GM18951 (cell line): Measurements from ENCODE around the gene AP1G2.

ENCODE experiments used
- POLR2A ChIP-seq: IDR thresholded peaks from 4 replicates; pipeline ENCODE4 v1.6.1; 2011; ENCODE audit warnings: mild to moderate bottlenecking; ENCODE audit not compliant: insufficient read length, insufficient read depth; ENCODE audit errors: extremely low read depth
- in situ Hi-C: fragments of 300-500 bp; cut with MboI; formaldehyde crosslinking; loops from one replicate; pipeline ENCODE4 v1.12.0; 2022; ENCODE audit warnings: low sequenced_read_pairs, mixed read lengths, inconsistent platforms; ENCODE audit not compliant: unreplicated experiment

AP1G2 gene

DNA sequence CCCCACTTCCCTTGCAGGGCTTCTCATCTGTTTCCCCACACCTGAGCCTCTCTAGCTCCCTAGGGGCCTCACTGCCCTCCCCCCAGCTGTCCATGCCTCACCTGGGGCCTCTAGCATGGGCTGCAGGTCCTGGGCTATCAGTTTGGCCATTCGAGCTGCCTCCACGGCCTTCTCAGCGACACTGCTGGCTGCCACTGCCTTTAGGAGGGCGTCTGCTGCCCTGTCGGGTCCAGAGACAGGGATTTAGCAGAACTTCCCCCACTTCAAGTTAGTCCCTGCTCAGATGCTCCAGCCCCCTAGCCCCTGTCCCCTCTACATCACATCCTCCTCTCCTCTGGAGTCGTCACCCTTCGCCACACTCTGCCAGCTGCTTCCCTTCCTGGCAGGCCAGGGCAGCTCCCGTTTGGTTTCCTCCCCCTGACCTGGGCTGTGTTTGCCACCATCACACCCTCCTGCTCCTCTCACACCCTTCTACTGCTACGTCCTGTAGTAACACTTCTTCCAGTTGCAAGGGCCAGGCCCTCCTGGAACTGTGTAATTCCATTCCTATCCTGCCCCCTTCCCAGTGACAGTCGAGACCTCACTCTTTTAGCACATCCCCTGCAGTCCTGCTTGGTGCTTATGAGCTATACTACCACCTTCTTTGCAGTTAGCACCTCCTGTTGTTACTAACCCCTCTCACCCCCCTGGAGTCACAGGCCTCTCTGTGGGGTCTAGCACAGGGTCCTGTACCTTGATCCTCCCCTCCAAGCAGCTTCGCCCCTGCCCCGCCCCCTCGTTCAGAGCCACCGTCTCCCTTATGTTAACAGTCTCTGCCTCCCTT, 4.3 kb upstream of the AP1G2 start:
- in situ Hi-C loops, result no loop called here
- no peak for TF ChIP-seq POLR2A

DNA sequence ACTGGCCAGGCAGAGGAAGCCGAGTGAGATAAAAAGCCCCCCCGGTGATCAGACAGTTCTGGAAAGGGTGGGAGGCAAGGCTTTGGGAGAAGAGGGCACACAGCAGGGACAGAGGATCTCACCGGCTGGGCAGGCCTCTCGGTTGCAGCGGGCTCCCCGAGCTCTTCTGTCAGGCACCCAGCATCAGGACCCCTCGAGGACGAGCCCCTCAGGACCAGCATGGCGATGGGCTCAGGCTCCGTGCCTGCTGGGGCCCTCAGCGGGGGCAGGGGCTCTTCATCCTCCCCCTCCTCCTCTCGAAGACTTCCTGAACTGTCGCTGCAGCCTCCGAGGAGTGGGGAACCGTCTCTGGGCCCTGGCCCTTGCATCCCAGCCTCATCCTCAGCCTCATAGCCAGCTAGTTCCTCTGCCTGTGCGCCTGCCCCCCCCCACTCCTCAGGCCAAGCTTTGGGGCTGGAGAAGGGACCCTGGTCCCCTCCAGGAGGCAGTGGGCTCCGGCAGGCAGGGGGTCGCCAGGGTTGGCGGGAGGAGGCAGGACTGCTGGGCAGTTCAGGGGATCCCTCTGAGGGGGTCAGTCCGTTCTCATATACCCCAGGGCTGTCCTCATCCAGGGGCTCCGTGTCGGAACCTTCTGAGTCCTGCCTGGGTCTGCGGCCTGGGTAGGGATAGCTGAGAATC, 3.4 kb upstream of the AP1G2 start:
- TF ChIP-seq POLR2A, result no peak
- in situ Hi-C loops, result no loop called here

DNA sequence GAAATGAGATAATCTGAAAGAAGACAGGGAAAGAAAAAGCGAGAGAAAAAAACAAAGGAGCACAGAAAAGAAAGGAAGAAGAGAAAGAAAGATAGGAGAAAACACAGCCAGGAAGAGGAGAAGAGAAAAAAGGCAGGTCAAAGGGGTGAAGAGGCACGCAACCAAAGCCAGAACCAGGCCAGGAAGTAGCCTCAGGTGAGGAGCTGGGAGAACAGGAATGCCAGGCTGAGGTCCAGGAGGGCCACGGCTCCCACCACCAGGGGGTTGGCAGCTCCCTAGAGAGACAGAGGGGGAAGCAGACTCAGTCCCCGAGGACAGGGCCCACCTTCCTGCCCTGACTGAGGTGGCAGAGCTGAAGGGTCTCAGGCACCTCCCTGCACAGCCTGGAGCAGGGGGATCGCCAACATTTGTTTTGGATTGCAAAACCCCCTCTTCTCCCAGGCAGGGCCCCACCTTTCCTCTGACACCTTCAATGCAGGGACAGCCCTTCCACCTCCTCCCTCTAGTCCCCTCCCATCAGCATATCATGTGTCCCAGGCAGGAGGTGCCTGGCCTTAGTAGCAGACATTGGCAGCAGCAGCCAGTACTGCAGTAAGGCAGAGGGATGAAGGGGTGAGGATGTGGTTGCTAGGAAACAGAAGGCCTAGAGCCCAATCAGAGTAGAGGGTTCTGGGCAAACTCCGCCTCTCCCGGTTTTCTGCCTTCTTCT, 2.0 kb upstream of the AP1G2 start:
- in situ Hi-C loops, result no loop called here

DNA sequence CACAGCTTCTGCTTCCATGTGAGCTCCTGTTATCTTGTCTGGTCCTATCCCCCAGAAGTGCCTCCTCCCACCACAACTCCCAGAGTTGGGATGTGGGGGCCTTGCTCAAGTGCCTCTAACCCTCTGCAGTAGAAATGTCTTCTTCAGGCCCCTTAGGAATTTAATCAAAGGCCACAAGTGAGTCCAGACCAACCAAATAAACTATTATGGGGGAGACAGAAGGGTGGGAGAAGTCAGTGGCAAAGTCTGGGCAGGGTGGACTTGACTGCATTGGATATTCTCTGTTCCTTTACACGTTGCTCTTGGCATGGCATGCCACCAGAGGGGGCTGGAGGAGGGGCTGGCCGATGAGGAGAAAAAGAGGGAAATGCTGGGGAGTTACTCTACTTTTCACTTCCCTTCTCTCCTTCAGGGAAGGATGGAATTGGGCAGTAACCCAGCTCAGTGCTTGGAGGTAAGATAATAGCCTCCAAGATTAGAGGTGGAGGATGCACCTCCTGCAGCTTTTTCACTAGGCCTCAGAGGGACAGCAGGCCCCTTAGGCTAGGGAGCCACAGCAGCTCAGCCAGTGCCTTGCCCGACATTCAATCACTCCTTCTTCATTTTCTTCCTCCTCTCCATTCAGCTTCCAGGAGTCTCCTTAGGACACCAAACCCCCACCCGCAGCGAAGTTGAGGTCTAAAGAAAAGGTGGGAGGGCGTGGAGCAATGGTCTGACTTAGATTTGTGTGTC, 1.2 kb upstream of the AP1G2 start:
- in situ Hi-C loops, result no loop called here
- no peak for TF ChIP-seq POLR2A

More for the DNA sequence above, 2.0 kb upstream of the AP1G2 start:
- no peak for TF ChIP-seq POLR2A

DNA sequence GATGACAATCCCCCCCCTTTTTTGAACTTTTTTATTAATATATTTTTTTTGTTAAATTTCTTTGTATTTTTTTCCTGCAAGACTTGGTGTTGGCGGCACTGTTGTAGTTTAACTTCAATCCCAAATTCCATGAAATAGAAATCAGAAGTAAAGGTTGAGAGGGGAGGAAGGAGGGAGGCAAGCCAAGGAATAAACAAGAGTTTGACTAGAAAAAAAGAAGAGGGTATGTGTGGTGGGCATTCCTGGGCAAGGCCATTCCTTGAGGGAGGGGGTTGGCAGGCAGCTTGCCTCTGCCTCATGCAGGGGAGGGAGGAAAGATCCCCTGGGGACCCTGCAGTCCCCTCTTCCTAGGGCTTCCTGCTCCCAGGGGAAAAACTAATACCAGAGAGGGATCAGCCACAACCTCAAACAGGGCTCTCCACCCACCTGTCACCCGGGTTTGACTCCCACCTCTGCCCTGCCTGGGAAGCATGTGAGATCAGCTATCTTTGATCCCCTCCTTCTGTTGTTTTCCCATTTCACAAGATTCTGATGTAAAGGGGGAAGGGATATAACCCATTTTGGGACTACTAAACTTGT, 519 bp upstream of the AP1G2 start:
- TF ChIP-seq POLR2A, result no peak
- in situ Hi-C loops, result no loop called here

DNA sequence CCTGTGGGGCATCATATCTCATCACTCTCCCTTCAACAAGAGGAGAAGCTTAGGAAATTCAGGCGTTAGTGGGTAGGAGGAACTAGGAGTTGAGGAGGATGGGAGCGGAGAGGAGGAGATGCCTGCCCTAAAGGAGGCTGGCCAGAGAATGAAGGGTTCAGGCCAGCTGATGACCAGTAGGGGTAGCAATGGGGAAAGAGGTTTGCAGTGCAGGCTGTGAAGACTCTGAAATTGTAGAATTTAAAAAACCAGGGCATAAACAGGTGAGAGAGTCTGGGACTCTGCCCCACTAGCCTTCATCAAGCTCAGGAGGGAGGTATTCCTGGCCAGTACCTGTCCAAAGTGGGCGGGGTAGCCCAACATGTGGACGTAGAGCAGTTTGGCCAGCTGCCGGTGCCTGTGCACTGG, 809 bp downstream of the AP1G2 start:
- TF ChIP-seq POLR2A, result no peak
- in situ Hi-C loops, result no loop called here

DNA sequence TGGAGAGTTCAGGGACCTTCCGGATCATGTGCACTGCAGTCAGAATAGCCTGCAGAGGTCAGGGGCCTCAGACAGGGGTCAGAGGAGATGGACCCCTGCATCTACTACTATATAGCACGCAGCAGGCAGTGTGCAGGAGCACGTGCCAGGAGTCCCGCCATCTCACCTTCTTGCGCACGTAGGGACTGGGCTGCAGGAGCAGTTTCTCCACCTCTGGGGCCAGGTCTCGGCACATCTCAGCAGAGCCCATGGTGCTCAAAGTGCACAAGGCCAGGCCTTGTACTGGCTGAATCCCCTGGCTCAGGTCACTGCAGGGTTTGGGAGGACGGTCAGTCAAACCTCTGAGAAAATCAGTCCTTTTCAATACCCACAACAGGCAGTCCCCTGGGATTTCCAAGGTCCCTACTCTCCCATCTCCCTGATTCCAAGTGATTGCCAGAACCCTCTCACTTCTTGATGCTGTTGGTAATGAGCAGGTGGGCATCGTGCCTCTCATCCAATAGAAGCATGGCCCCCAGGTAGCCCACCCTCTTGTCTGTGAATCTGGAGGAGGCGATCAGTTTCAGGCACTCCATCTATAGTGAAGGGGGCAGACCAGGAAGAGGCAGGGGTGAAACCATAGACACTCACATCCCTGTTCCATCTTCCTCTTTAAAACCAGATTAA, 1.3 kb downstream of the AP1G2 start:
- in situ Hi-C loops, result no loop called here
- TF ChIP-seq POLR2A, result peak; percentile 26

DNA sequence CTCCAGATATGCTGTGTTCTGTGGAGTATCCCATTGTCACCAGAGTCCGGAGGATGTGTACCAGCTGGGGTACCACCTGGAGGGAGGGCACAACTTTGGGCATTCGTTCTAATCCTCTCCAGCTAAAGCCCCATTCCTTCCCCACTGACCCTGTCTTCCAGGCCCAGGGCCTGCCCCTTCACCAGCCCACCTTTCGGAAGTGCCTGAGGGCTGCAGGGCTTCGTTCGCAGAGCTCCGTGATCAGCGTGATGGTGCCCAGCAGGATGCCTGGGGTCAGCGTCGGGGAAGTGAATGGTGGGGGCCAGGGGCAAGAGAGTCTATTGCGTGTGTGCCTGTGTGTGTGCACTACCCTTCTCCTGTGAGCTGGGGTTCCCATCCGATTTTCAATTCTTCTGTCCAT, 2.0 kb downstream of the AP1G2 start:
- in situ Hi-C loops, result no loop called here
- TF ChIP-seq POLR2A, result no peak

DNA sequence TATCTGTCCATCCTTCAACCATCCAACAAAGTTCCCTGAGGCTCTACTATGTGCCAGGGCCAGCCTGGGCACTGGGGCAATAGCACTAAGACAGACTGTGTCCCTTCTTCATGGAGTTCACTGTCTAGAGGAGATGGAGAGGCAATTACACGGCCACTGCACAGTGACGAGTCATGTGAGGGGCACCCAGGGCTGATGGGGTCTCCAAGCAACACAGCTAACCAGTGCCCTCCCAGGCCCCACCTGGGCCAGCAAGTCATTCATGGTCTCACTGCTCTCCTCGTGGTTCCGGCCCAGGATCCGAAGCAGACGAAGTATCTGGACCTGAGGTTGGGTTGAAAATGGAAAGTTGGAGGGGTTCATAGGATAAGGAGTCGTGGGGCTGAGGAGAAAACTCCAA, 2.7 kb downstream of the AP1G2 start:
- in situ Hi-C loops, result no loop called here
- TF ChIP-seq POLR2A, result no peak

DNA sequence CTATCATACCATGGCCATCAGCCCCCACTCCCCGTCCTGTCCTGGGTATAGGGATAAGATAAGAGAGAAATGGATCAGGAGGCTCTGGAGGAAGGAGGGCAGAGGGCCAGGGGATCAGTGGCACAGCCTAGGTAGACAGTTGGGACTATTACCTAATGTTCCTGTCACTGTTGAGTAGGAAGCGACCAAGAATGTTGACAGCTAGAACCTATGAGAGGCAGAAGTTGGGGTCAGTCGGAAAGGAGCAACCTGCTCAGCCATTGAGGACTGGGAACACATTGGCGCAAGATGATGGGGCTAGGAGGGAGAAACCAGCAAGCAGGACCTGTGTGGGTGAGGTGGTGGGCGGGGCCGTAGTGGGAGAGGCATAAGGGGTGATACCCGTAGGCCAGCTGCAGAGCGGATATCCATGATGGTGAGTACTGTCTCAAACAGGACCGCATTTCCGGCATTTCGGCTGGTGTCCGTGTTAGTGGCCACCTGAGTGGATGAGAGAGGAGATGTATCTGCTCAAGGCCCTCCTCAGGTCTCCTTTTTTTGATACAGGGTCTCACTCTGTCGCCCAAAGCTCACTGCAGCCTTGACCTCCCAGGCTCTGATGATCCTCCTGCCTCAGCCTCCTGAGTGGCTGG, 3.3 kb downstream of the AP1G2 start:
- in situ Hi-C loops, result no loop called here
- no peak for TF ChIP-seq POLR2A

DNA sequence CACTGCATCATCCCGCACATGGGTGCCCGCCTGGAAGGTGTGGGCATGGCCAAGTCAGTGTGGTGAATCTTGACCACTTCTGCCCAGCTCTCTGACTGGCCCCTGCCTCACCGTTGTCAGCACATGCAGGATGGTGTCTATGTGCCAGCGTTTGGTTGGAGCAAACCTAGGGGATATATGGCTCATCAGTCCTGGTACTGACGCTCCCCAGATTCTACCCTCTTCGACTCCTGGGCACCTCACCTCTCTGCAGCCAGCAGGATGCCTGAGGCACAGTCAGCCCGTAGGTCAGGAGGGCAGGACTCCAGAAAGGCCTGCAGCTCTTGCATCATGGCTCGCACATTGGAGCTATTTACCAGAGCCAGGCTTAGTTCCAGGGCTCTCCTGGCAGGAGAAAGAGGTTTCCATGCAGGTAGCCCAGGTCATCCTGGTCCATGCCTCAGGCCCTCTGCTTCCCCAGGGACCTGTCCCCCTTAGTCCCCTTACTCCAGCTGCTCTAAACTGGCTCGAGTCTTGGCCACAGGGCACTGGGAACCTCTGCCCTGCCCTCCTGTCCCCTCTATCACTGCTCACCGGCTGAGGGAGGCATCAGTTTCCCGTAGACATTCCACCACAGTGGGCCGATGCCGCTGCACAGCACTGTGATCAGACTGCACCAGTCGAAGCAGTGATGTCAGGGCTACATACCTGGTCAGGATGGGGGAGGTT, 4.0 kb downstream of the AP1G2 start:
- peak; percentile 18 for TF ChIP-seq POLR2A
- in situ Hi-C loops, result no loop called here
